Measurements from ENCODE around the gene KCNA1.

Gene KCNA1

DNA sequence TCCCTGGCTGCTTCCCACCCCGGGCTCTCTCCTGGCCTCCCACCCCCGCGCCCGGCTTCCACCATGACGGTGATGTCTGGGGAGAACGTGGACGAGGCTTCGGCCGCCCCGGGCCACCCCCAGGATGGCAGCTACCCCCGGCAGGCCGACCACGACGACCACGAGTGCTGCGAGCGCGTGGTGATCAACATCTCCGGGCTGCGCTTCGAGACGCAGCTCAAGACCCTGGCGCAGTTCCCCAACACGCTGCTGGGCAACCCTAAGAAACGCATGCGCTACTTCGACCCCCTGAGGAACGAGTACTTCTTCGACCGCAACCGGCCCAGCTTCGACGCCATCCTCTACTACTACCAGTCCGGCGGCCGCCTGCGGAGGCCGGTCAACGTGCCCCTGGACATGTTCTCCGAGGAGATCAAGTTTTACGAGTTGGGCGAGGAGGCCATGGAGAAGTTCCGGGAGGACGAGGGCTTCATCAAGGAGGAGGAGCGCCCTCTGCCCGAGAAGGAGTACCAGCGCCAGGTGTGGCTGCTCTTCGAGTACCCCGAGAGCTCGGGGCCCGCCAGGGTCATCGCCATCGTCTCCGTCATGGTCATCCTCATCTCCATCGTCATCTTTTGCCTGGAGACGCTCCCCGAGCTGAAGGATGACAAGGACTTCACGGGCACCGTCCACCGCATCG lies 1.8 kb downstream of the KCNA1 start:
- no peak for DNase-seq (ENCODE audit: low spot score)

DNA sequence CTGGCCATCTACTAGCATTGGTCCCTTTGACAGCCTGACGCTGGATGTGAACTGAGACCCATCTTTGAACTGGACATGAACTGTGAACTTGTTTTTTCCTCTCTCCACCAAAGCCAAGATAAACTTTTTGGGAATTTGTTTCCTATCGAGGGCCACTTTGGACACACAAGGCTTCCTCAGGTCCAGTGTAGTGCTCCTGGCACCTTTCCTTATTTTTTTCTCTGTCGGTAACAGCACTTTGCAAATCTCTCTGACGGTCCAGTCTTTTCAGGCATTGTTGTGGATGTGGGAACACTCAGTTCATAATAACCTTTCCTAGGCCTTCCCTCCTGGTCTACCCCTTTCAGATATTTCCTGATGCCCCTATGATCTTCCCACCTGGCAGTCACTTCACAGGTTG lies 5.0 kb downstream of the KCNA1 start:
- DNase-seq (ENCODE audit: low spot score), result no peak

DNA sequence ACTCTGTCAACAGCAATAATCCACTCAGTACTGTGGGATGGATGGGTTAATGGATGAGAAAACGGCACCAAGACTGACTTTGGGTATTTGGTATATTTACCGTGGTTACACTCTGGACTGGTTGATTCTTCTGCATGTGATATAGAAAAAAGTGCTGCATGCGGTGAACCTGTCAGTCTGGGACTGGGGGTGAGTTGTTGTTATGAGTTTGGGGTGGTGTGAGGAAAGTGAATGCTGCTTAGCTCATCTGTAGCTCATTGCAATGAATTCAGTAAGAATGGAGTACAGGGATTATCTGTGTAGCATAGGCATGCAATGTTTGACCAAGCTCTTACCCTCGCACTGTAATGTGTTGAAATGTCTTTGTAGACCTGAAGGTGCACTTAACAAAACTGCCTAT lies 6.0 kb downstream of the KCNA1 start:
- DNase-seq (ENCODE audit: low spot score), result no peak

DNA sequence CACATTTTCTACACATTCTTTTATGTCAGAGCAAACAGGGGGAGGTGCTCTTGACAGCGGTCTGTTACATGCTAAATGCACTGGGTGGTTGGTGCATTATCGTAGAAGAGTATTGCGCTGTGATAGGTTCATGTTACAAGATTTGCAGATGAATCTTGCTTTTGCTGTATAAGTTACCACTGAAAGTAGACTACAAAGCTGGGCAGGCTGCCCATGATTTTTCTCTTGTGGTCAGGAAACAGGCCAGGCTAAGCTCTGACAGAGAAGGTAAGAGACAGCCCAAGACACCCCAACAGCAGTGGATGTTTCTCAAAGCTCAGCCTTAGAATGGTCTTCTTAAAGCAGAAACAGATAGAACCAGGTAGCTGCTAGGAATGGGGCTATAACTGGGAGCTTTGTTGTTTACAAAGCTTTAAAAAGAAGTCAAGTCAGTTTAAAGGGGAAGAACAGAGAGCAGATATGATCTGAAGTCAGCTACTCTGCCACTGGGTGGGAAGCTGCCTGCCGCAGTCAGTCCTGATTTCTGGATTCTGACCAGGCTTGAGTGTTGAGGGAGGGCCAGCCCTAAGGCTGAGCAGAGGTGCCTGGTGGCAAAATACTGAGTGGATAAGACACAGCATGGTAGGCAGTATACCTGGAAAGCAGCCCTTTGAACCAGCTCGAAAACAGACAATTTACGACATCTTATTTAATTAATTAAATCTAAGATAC lies 9.4 kb downstream of the KCNA1 start:
- no peak for DNase-seq (ENCODE audit: low spot score)

DNA sequence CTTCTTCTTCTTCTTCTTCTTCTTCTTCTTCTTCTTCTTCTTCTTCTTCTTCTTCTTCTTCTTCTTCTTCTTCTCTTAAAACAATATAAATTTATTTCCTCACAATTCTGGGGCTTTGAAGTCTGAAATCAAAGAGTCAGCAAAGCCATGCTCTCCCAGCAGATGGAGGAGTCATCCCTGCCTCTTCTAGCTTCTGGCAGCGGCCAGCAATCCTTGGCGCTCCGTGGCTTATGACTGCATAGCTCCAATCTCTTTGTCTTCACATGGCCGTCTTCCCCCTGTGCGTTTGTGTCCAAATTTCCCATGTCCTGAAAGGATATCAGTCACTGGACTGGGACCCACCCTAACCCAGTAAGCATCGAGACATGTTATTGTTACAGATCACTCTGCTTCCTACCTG lies 22.9 kb downstream of the KCNA1 start:
- DNase-seq (ENCODE audit: low spot score), result no peak

DNA sequence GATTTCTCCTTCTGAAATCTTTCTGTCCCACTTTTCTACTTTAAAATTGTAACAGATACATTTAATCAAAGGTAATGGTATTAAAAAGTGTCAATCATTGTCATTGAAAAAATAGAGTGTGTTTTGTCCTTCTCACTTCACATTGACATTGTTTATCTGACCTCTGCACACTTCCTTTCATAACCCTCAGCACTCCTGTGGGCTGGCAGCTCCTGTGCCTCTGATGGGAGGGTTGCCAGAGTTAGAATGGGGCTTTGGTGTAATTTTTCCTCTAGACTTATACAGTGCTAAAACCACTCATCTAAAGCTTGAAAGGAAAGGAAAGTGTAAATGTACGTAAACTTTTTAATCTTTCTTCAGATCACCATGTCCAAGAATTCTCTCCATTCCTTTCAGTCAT lies 23.7 kb downstream of the KCNA1 start:
- DNase-seq (ENCODE audit: low spot score), result no peak

DNA sequence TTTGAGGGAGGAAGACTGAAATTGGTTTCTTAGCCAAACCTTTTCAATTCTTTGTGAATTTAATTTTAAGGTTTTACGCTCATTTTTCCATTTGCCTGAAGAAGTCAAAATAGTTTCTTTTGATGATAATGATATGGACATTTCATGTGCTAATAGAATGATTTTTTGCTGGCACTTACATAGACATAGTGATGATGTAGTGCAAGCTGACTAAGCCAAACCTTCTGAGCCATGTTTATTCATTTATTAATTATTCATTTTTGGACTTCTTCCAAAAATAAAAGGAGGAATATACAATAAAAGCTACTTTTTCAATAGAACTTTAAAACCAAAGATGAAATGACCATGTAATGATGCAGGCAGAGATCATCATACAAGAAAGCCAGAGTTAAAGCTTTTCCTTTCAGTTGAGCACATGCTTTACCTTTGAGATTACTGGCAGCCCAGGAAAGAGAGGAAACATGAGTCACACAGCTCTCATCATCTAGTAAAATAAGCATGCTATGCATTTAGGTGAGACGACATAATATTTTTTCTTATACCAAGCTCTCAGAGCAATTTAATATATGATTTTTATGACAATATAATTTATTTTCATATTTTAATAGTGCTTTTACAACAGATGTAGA lies 24.8 kb downstream of the KCNA1 start:
- DNase-seq (ENCODE audit: low spot score), result no peak

DNA sequence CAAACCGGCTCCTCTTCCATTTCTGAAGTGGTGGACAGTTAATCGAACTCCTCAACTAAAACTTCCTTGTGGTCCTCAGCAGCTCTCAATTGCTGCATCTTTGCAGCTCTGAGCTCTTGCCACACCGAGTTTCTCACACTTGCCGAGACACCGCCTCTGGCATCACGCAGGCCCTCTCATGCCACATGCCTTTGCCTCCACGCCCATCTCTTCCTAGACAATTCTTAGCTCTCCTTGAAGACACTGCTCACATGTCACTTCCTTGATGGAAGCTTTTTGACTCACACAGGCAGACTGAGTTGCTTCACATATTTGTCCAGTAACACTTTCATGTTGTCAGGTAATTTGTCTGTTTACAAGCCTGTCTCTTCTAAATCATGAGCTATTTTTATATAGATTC lies 29.2 kb downstream of the KCNA1 start:
- DNase-seq (ENCODE audit: low spot score), result no peak

DNA sequence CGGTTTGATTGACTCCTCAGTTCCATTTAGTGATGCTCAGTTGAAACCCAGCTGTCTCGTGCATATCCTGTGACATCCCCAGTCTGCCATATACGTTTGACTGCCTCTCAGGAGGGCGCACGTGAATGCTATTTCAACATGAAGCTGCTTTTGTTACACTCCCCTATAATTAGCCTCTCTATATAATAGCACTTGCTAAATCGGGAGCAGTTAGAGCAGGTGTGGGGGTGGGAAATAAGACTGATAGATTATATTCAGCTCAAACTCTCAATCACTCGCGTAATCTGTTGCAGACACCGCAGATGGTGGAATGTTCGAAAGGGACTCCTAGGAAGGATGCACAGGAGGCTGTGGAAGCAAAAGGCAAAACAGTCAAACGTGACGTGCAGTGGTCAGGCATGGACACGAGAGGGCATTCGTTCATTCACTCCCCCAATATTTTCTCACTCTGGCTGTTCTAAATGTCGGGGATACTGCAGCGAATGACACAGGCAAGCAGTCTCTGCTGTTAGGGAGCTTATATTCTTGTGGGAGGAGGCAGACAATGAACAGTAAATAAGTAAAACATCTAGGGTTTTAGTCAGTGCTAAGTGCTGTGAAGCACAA lies 29.8 kb downstream of the KCNA1 start:
- DNase-seq (ENCODE audit: low spot score), result peak; percentile 35

DNA sequence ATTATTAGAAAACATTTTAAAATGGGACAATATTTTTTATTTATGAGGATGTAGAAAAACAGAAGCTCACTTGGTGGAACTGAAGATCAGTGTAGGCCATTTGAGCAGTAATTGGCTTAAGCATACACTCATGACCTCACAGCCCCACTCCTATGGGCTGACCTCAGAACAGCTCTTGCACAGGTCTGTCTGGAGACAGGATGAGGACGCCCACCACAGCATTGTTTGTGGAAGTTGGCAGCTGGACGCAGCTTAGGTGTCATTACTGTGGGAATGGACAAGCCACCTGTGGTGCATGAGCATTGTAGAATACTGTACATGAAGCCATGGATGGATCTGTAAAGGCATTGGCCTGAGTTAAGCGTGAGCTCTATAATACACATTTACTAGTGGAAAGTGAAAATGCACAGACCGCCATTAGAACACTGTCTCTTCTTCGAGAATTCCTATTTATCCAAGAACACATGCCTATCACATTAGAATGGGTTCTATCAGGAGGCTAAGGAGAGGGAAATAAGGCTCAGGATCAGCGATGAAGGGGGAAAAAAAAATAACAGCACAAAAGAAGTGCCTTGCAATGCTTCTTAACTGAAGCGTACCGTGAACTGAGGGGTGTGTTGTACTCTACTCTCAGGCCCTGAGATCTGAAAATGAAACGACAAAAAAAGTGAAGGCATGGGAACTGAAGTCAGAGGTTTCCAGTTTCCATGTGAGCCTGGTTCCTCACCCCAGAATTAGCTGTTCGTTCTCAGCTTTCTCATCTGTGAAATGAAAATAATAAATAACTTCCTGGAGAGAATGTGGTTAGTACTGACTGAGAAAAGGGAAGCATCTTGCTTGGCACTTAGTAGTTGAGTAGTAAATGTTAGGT lies 33.6 kb downstream of the KCNA1 start:
- DNase-seq (ENCODE audit: low spot score), result no peak

DNA sequence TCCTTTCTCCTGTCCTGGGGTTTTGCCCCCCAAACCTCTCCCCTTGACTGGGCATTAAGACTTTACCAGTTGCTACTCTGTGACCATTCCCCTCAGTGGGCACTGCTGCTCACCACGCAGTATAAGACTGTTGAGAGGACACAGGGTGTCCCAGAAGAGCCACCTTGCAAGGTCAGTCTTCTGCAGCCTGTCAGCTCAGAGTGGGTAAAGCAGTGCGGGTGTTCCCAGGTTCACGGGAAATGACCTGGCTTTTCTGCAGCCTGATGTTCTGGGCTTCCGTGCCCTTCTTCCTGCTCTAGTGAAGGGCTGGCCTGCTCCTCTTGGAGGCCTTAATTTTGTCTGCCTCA lies 34.2 kb downstream of the KCNA1 start:
- DNase-seq (ENCODE audit: low spot score), result no peak

DNA sequence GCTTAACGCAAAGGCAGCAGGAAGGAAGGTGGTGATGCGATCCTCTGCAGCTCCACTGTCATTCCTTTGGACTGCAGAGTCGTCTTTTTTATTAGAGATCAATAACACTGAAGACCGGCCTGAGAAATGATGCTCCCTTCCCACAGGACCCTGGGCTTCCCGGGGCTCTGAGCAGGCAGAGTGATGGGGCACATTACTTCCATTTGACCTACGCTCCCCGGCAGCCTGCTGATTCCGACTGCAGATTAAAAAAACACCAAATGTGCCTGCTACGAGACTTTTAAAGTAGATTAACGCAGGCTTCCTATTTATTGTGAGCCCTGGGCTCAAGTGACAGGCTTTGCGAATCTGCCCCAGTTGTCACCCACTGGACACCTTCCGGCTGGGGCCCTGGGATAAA lies 37.5 kb downstream of the KCNA1 start:
- no peak for DNase-seq (ENCODE audit: low spot score)

DNA sequence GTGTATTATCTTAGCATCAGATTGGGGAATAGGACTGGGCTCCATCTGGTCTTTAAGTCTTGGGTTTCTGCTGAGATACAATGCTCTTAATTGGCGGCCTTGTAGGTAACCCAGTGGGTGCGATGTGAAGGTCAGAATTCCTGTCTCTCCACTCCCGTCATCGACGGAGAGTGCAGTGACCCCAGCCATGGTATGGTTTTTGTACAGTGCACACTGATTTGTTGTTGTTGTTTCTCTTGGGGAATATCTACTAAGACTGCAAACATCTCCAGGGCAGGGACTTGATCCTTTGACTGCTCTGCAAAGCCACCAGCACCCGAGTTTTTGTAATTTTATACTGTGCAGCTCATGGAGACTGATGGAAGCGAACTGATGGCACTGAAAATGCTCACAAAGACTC lies 41.4 kb downstream of the KCNA1 start:
- no peak for DNase-seq (ENCODE audit: low spot score)

DNA sequence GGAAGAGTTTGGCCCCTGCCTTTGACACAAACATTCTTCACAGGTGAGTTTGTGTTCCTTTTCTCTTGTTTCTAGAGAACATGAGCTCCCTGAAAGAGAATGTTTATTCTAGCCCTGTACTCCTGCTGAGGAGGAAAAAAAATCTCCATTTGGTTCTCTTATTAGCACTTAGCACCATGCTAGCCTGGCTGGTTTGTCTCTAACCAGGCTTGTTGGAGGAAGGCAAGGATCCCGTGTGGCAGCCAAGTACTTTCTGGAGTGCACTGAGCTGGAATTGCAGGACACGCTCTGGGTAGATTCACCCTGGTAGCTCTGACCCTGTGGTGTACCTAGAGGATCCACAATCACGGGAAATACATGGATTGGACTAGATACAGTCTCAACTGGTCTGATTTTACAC lies 41.9 kb downstream of the KCNA1 start:
- DNase-seq (ENCODE audit: low spot score), result no peak

DNA sequence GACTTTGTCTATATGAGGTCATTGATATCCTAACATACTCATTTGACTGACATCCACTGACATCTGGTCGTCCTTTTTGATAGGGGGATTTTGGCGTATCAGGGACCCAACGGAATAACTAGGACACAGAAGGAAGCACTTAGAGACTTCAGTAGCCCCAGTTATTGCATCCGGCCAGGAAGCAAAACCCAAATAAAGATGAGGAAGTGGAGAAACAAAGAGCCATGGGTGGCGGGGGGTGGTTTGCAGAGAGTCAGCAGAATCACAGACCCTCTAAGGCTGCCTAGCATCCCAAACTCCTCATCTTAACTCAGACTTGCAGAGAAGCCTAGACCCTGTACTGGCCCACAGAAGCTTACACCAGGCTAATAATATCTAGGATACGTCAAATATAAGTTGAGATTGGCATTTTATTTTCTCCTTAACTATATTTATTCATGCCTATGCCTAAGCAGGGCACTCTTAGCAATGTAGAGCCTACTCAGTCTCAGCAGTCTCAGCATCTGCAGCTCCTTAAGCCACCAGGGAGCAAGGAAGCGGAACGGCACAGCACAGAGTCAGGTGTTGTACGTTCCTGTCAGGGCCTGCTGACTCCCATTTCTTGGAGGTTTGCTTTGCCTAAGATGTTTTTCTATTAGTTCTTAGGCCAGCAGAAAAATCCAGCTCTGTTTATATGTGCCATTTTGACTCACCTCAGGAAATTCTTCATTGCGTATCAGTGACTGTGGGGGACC lies 45.1 kb downstream of the KCNA1 start:
- no peak for DNase-seq (ENCODE audit: low spot score)

DNA sequence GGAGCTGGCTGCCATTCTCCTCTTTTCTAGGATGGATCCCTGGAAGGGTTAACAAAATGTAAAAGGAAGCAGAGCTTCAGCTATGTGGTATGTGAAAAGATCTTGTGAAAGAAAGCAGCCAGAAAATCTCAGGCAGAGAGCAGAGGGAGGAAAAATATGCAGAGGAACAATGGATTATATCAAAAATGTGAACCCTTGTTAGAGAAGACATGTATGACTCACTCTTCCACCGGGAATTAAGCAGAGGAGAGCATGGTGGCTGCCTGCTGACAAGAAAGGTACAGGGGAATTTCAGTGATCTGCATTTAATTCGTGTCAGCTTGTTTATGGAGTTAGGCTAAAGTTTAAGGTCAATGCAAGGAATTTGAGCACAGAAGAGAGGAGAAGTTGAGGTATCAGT lies 46.3 kb downstream of the KCNA1 start:
- DNase-seq (ENCODE audit: low spot score), result no peak

DNA sequence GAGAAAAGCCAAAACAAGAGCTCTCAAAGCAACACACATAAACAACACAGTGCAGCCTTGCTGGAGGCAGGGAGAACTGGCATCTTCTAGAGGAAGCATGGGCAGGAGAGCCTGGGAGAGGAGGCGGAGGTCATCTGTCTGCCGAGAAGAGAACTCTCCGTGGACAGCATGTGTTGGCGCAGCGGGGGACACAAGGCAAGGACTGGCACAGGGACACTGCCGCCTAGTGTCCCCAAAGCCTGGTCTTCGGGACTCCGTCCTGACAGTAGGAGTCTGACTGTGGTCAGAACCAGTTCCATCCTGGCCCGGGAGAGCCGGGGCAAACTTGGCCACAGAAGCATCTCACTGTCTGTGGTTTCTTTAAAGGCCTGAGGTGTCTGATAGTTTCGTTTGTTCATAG lies 47.3 kb downstream of the KCNA1 start:
- DNase-seq (ENCODE audit: low spot score), result no peak

DNA sequence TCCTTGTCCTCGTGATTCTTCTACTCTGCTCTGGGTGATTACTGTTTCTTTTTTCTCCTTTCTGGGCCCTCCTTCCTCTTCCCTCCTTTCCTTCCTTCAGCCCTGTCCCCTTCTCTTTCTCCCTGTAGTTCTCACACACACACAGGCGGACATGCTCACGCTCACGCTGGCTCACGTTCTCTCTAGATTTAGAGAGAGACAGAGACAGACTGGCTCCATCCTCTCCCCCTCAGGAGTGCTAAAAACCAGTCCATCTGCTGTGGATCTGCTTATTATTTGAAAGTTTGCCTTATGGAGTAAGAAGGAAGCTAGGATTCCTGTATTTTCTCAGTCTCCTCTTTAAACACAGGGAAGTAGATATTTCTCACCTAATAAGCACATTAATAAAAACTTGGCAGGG lies 48.1 kb downstream of the KCNA1 start:
- DNase-seq (ENCODE audit: low spot score), result no peak

DNA sequence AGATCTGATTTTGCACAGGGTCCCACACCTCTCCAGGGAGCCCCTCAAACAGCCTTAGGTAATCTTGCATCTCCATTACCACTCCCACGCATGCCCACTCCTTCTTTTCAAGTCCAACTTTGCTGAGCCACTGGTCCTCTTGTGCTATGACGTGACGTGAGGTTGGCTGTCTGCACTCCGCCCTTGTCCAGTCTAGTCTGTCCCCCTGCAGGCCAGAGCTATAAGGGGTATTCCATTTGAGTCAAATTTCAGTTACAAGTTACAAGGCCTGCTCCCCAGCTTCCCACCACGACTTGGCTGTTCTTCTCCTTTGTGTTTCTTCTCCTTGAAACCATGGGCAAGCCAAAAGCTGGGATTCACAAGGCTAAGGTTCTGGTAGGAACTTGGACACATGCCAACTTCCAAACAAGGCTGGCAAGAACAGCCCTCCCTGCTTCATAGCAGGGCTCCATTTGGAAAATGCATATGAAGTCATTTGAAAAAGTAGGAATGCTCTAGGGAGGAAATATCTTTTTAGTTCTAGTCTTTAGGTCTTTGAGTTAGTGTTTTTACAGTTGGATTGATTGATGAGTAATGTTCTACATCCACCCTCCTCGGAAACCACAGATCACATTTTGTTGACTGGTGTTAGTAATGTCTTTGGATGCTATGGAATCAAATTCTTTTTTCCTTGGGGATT lies 49.1 kb downstream of the KCNA1 start:
- DNase-seq (ENCODE audit: low spot score), result no peak

DNA sequence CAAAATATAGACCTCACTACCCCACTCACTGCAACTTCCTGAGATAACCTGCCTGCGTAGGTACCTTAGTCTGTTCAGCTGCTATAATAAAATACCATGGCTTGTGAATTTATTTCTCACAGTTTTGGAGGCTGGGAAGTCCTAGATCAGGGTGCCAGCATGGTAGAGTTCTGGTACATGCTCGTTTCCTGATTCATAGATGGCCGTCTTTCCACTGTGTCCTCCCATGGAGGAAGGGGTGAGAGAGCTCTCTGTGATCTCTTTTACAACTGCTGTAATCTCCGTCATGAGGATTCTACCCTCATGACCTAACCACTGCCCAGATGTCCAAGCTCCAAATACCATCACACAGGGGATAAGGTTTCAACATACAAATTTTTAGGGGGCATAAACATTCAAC lies 49.7 kb downstream of the KCNA1 start:
- no peak for DNase-seq (ENCODE audit: low spot score)

DNA sequence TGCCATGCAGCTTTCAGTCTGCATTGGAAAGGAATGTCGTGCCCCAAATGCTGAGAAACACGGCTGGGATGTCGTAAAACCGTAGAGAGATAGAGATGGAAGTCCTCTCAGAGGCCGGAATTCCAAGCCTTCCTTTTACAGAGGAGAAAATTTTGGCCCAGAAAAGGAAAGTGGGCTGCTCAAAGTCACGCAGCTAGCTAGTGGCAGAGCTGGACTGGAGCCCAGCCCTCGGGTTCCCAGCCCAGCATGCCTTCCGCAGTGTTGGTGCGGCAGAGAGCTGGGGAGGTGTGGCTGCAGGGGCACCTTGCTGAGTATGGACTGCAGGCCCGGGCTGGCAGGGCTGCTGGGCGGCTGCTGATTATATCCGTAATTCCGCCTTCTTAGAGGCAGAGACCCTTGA lies 50.3 kb downstream of the KCNA1 start:
- DNase-seq (ENCODE audit: low spot score), result no peak

Measured in GM03348 (cell line).